Thyroid gland (tissue), 4 donors: ENCODE measurements around the gene MICOS13.

Experiments used
- CTCF ChIP-seq, 6 experiments: fragments of 200-600 bp in 3 of 6; fragments of 450-650 bp in 3 of 6; sonication (generic) in 3 of 6; IDR thresholded peaks; one replicate each; pipeline ENCODE4 v1.5.1; 2016 to 2019; ENCODE audit warnings: antibody characterized with exemption in 6 of 6, mild to moderate bottlenecking in 2 of 6, inconsistent platforms in 1 of 6, moderate library complexity in 1 of 6
- POLR2A ChIP-seq, 2 donors: fragments of 450-650 bp; IDR thresholded peaks; one replicate each; pipeline ENCODE4 v1.6.1; 2017; ENCODE audit warnings: antibody characterized with exemption in 2 of 2, mild to moderate bottlenecking in 2 of 2, moderate library complexity in 1 of 2

- TF ChIP-seq CTCF (IDR thresholded peaks at IDR 0.05) (no peak), POLR2A (IDR thresholded peaks at IDR 0.05) (no peak)
Measured at GRCh38 chr19:5727453-5728050, 47.2 kb upstream of the MICOS13 start.
